Nephron (organoid): ENCODE measurements around the gene IFI30.

ENCODE experiments used
- H3K27ac Mint-ChIP-seq, 3 experiments: 2 replicates each; pipeline ENCODE4 v1.8.0; 2020; ENCODE audit warnings: mixed read lengths in 3 of 3, mild to moderate bottlenecking in 2 of 3, moderate library complexity in 1 of 3
- H3K27me3 Mint-ChIP-seq: 2 replicates; pipeline ENCODE4 v1.8.0; 2021; ENCODE audit warnings: low read depth, mild to moderate bottlenecking, moderate library complexity, mixed read lengths
- H3K36me3 Mint-ChIP-seq: 2 replicates; pipeline ENCODE4 v1.8.0; 2020; ENCODE audit warnings: low read depth, mixed read lengths
- H3K4me1 Mint-ChIP-seq: 2 replicates; pipeline ENCODE4 v1.8.0; 2020; ENCODE audit warnings: mixed read lengths
- H3K4me3 Mint-ChIP-seq, 3 experiments: 2 replicates each; pipeline ENCODE4 v1.8.0; 2020; ENCODE audit warnings: mild to moderate bottlenecking in 3 of 3, mixed read lengths in 3 of 3, moderate library complexity in 2 of 3
- H3K9me3 Mint-ChIP-seq: 2 replicates; pipeline ENCODE4 v1.8.0; 2020; ENCODE audit warnings: mixed read lengths
- CTCF ChIP-seq, 3 experiments: fragments of 200-600 bp; sonication (generic); IDR thresholded peaks; one replicate each; pipeline ENCODE4 v1.5.0; 2021; ENCODE audit warnings: antibody characterized with exemption in 3 of 3; ENCODE audit not compliant: unreplicated experiment in 3 of 3

IFI30 gene

GRCh38 chr19:18170714-18171255 is 2.8 kb upstream of the IFI30 start:
- Mint-ChIP-seq H3K9me3 (no peaks in the 10 kb centered on the region), H3K4me3 (no peak overlapping the region), H3K4me1 (no peaks in the 10 kb centered on the region), H3K27me3 (peaks cover 31% of the 10 kb centered on the region), H3K36me3 (peaks cover 30% of the 10 kb centered on the region), H3K27ac (no peak overlapping the region)
- TF ChIP-seq CTCF (IDR thresholded peaks at IDR 0.05; ENCODE audit: unreplicated experiment in 3 of 3) = no peak

- Mint-ChIP-seq H3K27ac (no peak overlapping the region), H3K4me1 (no peaks in the 10 kb centered on the region), H3K27me3 (peaks cover 38% of the 10 kb centered on the region), H3K4me3 (peak overlapping the region in 1 of 3 experiments; percentile 10), H3K9me3 (no peaks in the 10 kb centered on the region), H3K36me3 (peaks cover 25% of the 10 kb centered on the region)
- no peak for TF ChIP-seq CTCF (IDR thresholded peaks at IDR 0.05; ENCODE audit: unreplicated experiment in 3 of 3)
Observed at GRCh38 chr19:18171605-18172327, 1.8 kb upstream of the IFI30 start.

DNA sequence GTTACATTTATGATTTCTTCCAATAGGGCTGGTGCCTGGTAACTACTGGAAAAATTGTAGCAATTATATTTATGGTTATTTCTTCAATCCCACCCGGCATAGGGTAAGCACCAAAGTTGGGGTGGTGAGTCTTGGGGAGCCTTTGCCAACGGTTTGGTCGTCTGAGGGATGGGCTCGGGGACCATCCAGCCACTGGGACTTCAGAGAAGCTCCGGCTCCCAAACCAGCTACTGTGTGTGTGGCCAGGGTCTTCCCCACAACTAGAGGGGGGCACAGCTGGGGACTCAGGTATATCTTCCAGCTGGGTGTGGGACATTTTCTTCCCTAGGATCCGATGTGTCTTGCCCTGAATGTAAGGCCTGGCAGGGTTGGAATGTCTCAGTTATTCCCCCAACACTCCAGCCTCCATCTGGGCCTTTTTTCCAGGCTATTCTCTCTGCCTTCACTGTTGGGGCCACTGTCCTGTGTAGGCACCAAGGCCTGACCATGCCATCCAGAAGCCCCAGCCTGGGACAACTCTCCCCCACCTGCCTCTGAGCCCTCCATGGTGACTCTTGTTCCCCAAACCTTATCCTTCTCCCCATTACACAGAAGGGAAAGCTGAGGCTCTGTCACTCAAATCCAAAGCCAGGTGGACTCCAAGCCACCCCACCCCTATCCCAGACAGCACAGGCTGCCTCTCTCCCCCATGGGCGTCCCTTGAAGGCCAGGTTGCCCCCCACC is 1.1 kb upstream of the IFI30 start:
- H3K9me3 Mint-ChIP-seq = no peaks in the 10 kb centered on the region

DNA sequence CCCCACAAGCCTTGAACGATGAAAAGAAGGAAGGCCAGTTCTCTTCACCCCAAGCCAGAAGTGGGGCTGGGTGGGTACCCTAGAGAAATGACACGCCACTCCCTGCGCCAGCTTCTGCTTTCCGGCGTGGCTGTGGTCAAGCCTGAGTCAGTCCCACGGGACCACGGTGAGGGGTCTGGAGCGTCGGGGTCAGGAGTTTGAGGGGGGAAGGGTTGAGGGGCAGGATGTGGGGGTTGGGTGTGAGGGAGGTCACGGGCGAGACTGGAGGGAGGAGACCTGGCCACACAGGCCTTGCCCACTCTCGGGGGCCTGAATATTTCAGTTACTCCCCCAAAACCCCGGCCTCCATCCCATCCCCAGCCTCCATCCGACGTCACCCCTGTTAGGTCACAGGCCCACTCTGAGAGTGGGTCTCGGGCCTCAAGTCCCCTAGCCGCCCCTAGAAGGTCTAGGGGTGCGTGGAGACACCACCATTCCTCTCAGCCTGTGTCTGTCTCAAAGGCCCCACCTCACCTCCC is 500 bp upstream of the IFI30 start:
- no peak for TF ChIP-seq CTCF (IDR thresholded peaks at IDR 0.05; ENCODE audit: unreplicated experiment in 3 of 3)
- Mint-ChIP-seq H3K9me3 (no peaks in the 10 kb centered on the region), H3K36me3 (peaks cover 21% of the 10 kb centered on the region), H3K27ac (no peak overlapping the region), H3K4me1 (no peaks in the 10 kb centered on the region), H3K27me3 (peaks cover 50% of the 10 kb centered on the region), H3K4me3 (peak overlapping the region in 1 of 3 experiments; percentile 60)

More for the DNA sequence above, 1.1 kb upstream of the IFI30 start:
- H3K4me1 Mint-ChIP-seq = no peaks in the 10 kb centered on the region
- H3K36me3 Mint-ChIP-seq = peaks cover 25% of the 10 kb centered on the region
- no peak overlapping the region for H3K27ac Mint-ChIP-seq
- TF ChIP-seq CTCF (IDR thresholded peaks at IDR 0.05; ENCODE audit: unreplicated experiment in 3 of 3) = no peak
- H3K4me3 Mint-ChIP-seq = no peak overlapping the region
- peaks cover 44% of the 10 kb centered on the region for H3K27me3 Mint-ChIP-seq

DNA sequence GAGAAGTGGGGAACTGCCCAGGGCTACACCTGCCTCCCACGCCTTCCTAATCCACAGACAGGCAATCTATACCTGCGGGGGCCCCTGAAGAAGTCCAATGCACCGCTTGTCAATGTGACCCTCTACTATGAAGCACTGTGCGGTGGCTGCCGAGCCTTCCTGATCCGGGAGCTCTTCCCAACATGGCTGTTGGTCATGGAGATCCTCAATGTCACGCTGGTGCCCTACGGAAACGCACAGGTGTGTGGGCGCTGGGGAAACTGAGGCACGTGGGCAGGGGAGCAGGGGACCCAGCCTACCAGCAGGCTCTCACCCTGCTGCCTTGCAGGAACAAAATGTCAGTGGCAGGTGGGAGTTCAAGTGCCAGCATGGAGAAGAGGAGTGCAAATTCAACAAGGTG is 1.4 kb downstream of the IFI30 start:
- no peak overlapping the region for H3K27ac Mint-ChIP-seq
- no peak overlapping the region for H3K4me3 Mint-ChIP-seq
- peaks cover 18% of the 10 kb centered on the region for H3K36me3 Mint-ChIP-seq
- no peaks in the 10 kb centered on the region for H3K9me3 Mint-ChIP-seq
- H3K27me3 Mint-ChIP-seq = peaks cover 58% of the 10 kb centered on the region
- no peaks in the 10 kb centered on the region for H3K4me1 Mint-ChIP-seq
- no peak for TF ChIP-seq CTCF (IDR thresholded peaks at IDR 0.05; ENCODE audit: unreplicated experiment in 3 of 3)
